CD4-positive, alpha-beta T cell treated with Interleukin-1 beta for 1 hour (primary cell): ENCODE measurements around the gene KIAA1217.

Source experiments
- DNase-seq, 2 donors: peaks; one replicate each; pipeline ENCODE4 v3.0.0-alpha.2; 2020 to 2022

KIAA1217 gene

GRCh38 chr10:24207781-24208611 lies 942 bp upstream of the KIAA1217 start:
- DNase-seq, result no peak

GRCh38 chr10:24209432-24209771 lies 464 bp downstream of the KIAA1217 start:
- DNase-seq, result no peak

GRCh38 chr10:24209946-24210491 lies 1.1 kb downstream of the KIAA1217 start:
- DNase-seq, result no peak

GRCh38 chr10:24210501-24210900 lies 1.6 kb downstream of the KIAA1217 start:
- DNase-seq, result no peak

DNA sequence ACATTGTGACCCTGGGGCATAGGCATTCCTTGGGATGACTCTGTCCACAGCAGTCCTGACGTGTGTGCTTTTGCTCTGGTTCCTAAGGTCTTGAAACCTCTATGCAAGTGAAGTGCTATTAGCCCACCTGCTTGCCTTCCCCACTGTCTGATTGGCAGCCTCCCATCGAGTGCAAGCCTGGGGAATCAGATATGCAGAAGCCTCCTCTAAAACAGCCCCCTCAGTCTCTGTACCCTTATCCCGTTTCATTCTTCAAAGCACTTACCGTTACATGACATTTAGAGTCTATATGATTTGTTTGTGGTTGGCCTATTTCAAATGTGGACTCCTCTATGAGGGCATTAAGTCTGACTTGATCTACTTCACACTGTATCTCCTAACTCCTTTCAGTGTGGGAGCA lies 4.3 kb downstream of the KIAA1217 start:
- no peak for DNase-seq

GRCh38 chr10:24213881-24214280 lies 4.9 kb downstream of the KIAA1217 start:
- no peak for DNase-seq

GRCh38 chr10:24214762-24215161 lies 5.8 kb downstream of the KIAA1217 start:
- DNase-seq, result no peak

DNA sequence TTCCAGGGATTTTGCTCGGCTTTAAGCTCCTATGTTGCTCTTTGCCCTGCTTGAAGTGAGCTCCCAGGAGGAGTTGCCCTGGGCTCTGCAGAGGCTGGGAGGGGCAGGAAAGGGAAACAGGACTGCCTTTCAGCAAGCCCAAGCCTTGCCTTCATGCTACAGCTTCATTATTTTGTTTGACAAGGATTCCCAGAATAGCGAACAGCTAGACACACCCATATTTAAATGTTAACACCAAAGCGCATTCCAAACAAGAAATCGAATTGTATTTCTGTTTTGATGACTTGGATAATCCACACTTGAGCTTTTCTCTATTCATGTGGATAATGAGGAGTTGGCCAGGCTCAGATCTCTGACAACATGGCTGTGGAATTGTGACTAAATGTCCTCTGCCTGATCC lies 6.3 kb downstream of the KIAA1217 start:
- no peak for DNase-seq

DNA sequence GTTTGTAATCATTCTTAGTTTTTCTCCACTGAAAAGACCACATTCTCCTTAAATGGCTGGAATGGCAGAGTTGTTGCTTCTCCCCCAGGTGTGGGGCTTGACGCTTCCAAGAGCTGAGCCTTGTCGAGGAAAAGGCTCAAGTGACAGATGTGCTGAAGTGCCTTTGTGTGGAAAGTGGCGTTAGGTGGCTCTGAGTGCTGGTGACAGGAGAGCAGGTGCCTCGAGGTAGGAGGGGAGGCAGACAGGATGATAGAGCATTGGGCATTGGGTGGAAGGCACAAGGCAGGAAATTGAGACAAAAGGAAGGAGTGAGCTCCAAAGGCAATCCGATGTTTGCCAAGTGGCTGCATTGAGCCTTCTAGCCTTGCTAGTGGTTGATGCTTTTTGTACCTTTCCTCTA lies 6.7 kb downstream of the KIAA1217 start:
- DNase-seq, result no peak

- DNase-seq, result no peak
Measured at GRCh38 chr10:24219963-24220362, 11.0 kb downstream of the KIAA1217 start.

- no peak for DNase-seq
Measured at GRCh38 chr10:24223341-24223740, 14.4 kb downstream of the KIAA1217 start.

GRCh38 chr10:24223953-24224352 lies 15.0 kb downstream of the KIAA1217 start:
- no peak for DNase-seq

- DNase-seq, result no peak
Measured at GRCh38 chr10:24228642-24229041, 19.7 kb downstream of the KIAA1217 start.

DNA sequence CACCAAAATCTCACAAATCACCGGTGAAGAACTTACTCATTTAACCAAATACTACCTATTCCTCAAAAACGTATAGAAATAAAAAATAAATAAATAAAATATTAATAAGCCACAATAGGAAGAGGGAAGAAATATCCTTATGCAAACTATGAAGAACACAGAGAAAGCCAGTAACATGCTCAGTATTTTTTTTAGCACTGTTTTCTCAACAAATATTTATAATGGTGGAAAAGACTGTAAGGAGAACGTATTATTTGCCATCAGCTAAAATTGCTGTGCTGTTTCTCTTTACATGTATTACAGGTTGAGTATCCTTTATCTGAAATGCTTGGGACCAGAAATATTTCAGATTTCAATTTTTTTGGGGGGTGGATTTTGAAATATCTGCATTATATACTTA lies 21.0 kb downstream of the KIAA1217 start:
- no peak for DNase-seq

- no peak for DNase-seq
Measured at GRCh38 chr10:24231200-24231599, 22.3 kb downstream of the KIAA1217 start.

DNA sequence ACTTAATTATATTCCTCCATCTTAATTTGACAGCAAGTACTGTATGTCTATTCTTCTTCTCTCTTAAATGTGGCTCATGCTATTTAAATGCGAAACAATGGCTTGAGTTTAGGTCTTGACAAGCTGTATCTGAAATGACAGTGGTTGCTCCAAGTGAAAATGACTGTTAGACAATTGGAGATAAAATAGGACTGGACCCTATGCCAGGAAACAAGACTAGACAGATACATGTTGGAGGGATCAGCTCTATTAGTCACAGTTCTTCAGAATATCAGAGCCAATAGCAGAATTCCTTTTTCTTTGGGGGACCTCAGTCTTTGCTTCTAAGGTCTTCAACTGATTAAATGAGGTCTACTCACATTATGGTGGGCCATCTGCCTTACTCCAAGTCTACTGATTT lies 25.8 kb downstream of the KIAA1217 start:
- no peak for DNase-seq

DNA sequence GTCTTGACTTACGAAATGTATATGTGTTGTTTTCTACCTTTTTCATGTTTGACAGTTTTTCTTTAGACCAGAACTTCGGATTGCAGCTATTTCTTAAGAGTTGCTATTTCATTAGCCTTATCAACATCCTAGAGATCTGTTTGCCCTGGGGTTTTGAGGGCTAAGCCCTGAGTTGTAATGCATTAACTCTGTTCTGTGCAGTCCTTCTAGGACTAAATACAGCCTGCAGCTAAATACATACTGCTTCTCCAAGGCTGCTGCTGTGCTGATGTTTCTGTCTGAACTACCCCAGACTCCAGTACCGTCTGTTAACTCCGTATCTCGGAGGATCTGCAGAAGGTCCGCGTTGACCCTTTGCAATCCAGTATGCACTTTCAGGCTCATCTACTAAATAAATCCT lies 26.5 kb downstream of the KIAA1217 start:
- DNase-seq, result no peak

DNA sequence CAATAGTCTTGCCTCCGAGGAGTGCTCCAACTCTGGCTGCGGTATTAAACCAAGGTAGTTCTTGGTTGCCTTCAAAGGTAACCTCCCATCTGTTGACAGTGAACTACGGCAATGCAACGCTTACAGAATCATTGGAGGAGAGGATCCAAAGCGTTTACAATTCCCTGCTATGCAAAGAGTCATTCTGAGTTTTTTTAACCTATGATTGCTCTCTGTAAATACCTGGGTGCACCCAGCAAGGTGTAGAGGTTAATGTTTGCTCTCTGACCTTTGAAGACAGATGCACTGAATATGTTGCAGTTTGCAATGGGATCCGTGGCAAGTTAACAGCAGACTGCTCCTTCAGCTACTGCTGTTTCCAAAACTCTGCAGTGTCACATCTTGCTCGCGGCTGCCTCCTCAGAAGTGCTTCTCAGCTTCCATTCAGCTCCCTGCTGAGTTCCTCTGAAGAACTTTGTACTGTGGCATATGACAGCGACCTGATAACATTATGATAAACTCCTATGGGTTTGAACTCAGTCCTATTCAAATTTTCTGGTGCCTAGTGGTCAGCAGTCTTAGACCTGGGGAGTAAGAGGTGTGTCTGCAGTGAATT lies 29.0 kb downstream of the KIAA1217 start:
- DNase-seq, result no peak

DNA sequence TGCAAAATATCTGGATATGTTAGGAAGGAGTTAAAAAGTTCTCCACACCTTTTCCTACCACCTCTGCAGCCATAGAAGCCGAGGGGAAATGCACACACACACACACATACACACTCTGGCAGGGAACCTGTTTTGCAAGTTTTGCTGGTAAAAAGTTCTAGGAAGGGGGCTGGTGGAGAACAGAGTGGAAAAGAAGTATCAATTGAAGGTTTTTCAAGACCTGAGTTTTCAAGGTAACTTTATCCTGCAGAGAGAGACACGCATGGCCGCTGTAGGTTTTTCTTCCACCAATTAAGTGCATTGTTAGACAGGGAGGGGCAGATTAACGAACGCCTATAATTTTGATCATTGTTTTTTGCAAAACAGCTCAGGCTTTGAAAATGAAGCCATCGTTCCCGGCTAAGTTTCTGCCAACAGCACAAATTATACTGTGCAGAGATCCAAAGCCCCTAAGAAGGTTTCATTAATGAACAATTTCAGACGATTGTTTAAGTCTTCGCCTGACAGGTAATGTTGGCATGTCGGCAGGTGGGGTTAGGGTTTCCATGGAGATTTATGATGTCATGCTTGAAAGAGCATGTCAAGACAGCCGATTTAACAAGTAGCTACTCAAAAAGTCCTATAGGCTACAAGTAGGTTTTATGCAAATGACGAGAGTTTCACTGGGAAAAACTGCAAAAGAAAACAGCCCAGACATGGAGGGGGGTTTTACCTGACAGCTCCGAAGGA lies 29.7 kb downstream of the KIAA1217 start:
- DNase-seq, result no peak

DNA sequence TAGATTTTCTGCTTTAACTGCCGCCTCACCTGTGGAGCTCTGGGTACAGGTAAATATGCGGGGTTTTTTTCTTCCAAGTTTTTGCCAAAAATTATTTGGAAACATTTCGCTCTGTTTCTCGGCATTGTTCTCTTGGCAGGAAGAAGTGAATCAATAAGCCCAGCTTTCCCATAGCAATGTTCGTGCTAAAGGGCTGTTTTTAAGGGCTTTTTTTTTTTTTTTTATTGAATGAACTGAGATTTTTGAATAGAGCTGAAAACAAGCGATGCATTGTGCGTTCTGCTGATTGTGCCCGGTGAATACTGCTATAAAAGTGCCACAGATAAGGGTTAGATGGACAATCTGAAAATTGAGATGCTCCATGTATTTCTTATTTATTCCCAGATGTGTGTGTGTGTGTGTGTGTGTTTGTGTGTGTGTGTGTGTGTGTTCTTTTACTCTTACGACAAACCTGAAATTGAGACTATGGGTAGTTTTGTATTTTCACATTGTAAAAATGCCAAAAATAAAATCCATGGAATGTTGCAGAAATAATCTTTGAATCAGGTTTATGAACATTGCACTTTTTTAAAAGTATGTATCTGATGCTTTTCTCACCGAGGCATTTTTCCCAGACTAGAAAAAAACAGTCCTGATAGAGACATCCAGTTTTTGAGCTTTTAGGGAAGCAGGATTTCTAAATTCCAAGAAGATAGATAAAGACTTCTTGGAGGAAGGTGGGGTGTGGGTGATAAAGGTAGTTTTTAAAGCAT lies 30.5 kb downstream of the KIAA1217 start:
- no peak for DNase-seq

DNA sequence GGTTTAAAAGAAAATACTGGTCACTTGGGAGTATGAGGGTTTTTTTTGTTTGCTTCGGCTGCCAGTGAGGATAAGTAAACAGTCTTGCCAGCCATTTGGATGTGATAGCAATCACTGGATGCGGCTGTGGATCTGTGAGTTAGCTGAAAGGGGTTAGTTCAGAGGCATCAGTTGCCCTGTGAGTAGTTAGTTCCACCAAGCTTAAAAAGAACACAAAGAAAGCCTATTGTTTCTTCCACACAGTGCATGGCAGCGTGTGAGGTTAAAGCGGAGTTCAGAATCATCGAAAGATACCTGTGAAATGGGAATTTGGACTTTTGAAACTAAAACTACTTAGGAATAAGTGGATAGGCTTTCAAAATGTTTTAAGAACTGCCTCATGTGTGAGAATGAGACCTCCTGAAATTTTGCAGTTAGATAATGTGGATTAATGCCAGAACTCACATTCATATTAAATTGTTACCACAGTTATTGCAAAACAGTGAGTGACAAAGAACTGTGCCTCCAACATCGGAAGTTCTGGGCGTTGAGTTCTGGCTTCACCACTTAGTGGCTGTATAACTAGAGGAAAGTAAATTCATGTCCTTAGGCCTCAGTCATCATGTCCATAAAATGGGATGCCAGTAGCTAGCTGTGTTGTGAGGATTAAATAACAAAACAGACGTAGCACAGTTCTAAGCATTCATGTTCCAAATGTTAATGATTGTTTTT lies 31.3 kb downstream of the KIAA1217 start:
- no peak for DNase-seq

- DNase-seq, result no peak
Measured at GRCh38 chr10:24241536-24242040, 32.6 kb downstream of the KIAA1217 start.
